ENCODE data around the gene SNX1. TPM values are rescaled to one million over a fixed set of nuclear protein-coding genes. Genes with fewer than 3 reads are reported as not detected.

The SNX1 gene
- total and polyA plus RNA-seq, 2 of the 13 experiments (the other 11 are each of a cell fraction or from before 2014, with no cell fraction given): 29.3 to 60.1 TPM

DNA sequence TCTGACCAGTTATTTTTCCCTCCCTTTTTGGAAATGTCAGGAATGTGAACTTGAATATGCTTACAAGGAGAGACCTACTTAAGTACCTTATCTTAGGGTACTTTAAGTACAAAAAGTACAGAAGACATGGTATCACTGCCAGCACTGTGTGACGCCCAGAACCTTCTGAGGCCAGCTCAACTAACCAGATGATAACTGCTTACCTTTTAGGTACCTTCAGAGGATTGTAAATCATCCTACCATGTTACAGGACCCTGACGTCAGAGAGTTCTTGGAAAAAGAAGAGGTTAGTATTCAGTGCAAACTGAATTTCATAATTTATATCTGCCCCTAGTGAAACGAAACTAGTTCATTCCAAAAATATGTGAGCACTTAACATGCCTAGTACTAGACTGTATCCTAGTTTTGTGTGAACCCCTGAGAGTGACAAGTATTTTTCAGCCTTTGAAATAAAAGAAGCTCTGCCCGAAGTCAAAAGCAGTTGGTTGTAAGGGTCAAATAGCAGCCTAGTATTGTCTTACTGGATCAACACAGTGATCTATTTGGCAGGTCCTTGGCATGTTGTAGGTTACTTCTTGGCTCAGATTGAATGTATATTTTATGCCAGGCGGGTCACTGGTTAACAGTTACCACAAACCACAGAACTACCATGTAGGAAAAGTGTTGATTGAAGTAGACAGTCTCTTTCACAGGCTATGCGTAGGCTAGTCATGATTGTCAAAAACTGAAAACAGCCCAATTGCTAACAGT lies 31.9 kb downstream of the SNX1 start:
- Histone ChIP-seq H3K27ac (ENCODE audit: extremely low read length, insufficient read depth, low read length) (no peak overlapping the region), H3K4me3 (replicated peaks in 1 of 3; ENCODE audit: insufficient read depth in 1 of 3, low read depth in 2 of 3, low read length in 3 of 3) (no peak overlapping the region), H2AFZ (ENCODE audit: low read length) (no peak overlapping the region), H3K9ac (ENCODE audit: insufficient read depth, low read depth, low read length) (no peak overlapping the region), H3K4me1 (ENCODE audit: insufficient read depth, low read length) (no peaks in the 10 kb centered on the region), H4K20me1 (ENCODE audit: insufficient read depth, low read length) (no peaks in the 10 kb centered on the region), H3K79me2 (ENCODE audit: insufficient read depth, low read length) (no peaks in the 10 kb centered on the region), H3K36me3 (replicated peaks in 1 of 2; ENCODE audit: control insufficient read depth in 1 of 2, insufficient read depth in 2 of 2, low read length in 2 of 2) (peaks cover 30 to 88% of the 10 kb centered on the region in 2 experiments), H3K9me3 (ENCODE audit: low read length) (no peaks in the 10 kb centered on the region), H3K27me3 (ENCODE audit: control insufficient read depth in 1 of 2, insufficient read depth in 2 of 2, low read length in 2 of 2) (no peaks in the 10 kb centered on the region), H3K4me2 (ENCODE audit: low read depth, low read length) (no peak overlapping the region)
- in situ Hi-C loops (cut with HindIII; ENCODE audit: extremely low pct_ligation_motif_present, low pct_unique_long_range_greater_than_20kb) (no loop called here), intact Hi-C loops (cut with micrococcal nuclease; ENCODE audit: unreplicated experiment) (no loop called here)
- ATAC-seq (no peak), DNase-seq (ENCODE audit: low spot score) (no peak), FAIRE-seq (no peak)
- WGBS (ENCODE audit: low lambda C conversion rate): 93% methylated on average over 6 of the region's 6 CpGs
- POLR2A ChIA-PET: no interaction called here
- TF ChIP-seq KLF9 (CRISPR knock-in tag; IDR thresholded peaks at IDR 0.05; ENCODE audit: low read depth) (no peak), SKI (IDR thresholded peaks at IDR 0.05; ENCODE audit: partially characterized antibody) (no peak), DPF2 (CRISPR knock-in tag; IDR thresholded peaks at IDR 0.05; ENCODE audit: borderline replicate concordance, low read depth) (no peak), ZMAT3 (CRISPR knock-in tag; conservative IDR thresholded peaks at IDR 0.05) (no peak), ZZZ3 (CRISPR knock-in tag; IDR thresholded peaks at IDR 0.05; ENCODE audit: borderline replicate concordance) (no peak), ZFAT (CRISPR knock-in tag; conservative IDR thresholded peaks at IDR 0.05) (no peak), KDM6A (CRISPR knock-in tag; IDR thresholded peaks at IDR 0.05; ENCODE audit: low read depth) (no peak)
- CTCF ChIA-PET (ENCODE audit: low intra/inter-chr PET ratio, low total read pairs): no interaction called here
- no TSS peak for BruUV-seq (replicated peaks)

DNA sequence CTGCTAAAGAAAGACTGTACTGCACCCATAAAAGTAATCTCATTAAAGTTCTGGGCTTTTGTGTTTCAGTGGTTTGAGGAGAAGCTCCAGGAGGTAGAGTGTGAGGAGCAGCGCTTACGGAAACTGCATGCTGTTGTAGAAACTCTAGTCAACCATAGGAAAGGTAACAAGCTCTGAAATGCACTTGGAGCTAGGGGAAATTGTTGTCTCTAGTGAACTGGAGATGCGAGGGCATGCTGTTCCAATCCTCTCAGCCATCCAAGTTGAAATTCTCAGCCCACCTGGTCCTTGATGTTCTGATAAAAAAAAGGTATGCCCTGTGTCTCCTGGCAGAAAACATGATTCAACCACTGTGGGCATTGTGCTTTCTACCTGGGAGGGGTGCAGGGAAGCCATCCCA lies 34.4 kb downstream of the SNX1 start:
- Histone ChIP-seq H3K27me3 (ENCODE audit: control insufficient read depth in 1 of 2, insufficient read depth in 2 of 2, low read length in 2 of 2) (no peaks in the 10 kb centered on the region), H3K4me3 (replicated peaks in 1 of 3; ENCODE audit: insufficient read depth in 1 of 3, low read depth in 2 of 3, low read length in 3 of 3) (no peak overlapping the region), H3K36me3 (replicated peaks in 1 of 2; ENCODE audit: control insufficient read depth in 1 of 2, insufficient read depth in 2 of 2, low read length in 2 of 2) (peaks cover 38 to 91% of the 10 kb centered on the region in 2 experiments), H3K4me2 (ENCODE audit: low read depth, low read length) (no peak overlapping the region), H3K79me2 (ENCODE audit: insufficient read depth, low read length) (no peaks in the 10 kb centered on the region), H3K9me3 (ENCODE audit: low read length) (no peaks in the 10 kb centered on the region), H3K27ac (ENCODE audit: extremely low read length, insufficient read depth, low read length) (no peak overlapping the region), H3K4me1 (ENCODE audit: insufficient read depth, low read length) (no peaks in the 10 kb centered on the region), H2AFZ (ENCODE audit: low read length) (no peak overlapping the region), H3K9ac (ENCODE audit: insufficient read depth, low read depth, low read length) (no peak overlapping the region), H4K20me1 (ENCODE audit: insufficient read depth, low read length) (no peaks in the 10 kb centered on the region)
- in situ Hi-C loops (cut with HindIII; ENCODE audit: extremely low pct_ligation_motif_present, low pct_unique_long_range_greater_than_20kb) (no loop called here), intact Hi-C loops (cut with micrococcal nuclease; ENCODE audit: unreplicated experiment) (no loop called here)
- CTCF ChIA-PET (ENCODE audit: low intra/inter-chr PET ratio, low total read pairs): no interaction called here
- POLR2A ChIA-PET: interaction anchor here (1.1 kb wide), 1 partner anchor 19 kb away, joined by 4 read pairs; no protein-coding TSS in a partner anchor
- 96% methylated on average over 3 of the region's 3 CpGs for WGBS (ENCODE audit: low lambda C conversion rate)
- BruUV-seq (replicated peaks): no TSS peak
- FAIRE-seq (no peak), DNase-seq (ENCODE audit: low spot score) (no peak), ATAC-seq (no peak)
- TF ChIP-seq, protein P1, sequence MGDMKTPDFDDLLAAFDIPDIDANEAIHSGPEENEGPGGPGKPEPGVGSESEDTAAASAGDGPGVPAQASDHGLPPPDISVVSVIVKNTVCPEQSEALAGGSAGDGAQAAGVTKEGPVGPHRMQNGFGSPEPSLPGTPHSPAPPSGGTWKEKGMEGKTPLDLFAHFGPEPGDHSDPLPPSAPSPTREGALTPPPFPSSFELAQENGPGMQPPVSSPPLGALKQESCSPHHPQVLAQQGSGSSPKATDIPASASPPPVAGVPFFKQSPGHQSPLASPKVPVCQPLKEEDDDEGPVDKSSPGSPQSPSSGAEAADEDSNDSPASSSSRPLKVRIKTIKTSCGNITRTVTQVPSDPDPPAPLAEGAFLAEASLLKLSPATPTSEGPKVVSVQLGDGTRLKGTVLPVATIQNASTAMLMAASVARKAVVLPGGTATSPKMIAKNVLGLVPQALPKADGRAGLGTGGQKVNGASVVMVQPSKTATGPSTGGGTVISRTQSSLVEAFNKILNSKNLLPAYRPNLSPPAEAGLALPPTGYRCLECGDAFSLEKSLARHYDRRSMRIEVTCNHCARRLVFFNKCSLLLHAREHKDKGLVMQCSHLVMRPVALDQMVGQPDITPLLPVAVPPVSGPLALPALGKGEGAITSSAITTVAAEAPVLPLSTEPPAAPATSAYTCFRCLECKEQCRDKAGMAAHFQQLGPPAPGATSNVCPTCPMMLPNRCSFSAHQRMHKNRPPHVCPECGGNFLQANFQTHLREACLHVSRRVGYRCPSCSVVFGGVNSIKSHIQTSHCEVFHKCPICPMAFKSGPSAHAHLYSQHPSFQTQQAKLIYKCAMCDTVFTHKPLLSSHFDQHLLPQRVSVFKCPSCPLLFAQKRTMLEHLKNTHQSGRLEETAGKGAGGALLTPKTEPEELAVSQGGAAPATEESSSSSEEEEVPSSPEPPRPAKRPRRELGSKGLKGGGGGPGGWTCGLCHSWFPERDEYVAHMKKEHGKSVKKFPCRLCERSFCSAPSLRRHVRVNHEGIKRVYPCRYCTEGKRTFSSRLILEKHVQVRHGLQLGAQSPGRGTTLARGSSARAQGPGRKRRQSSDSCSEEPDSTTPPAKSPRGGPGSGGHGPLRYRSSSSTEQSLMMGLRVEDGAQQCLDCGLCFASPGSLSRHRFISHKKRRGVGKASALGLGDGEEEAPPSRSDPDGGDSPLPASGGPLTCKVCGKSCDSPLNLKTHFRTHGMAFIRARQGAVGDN (CRISPR knock-in tag; IDR thresholded peaks at IDR 0.05): no peak
- TF ChIP-seq, protein P2, sequence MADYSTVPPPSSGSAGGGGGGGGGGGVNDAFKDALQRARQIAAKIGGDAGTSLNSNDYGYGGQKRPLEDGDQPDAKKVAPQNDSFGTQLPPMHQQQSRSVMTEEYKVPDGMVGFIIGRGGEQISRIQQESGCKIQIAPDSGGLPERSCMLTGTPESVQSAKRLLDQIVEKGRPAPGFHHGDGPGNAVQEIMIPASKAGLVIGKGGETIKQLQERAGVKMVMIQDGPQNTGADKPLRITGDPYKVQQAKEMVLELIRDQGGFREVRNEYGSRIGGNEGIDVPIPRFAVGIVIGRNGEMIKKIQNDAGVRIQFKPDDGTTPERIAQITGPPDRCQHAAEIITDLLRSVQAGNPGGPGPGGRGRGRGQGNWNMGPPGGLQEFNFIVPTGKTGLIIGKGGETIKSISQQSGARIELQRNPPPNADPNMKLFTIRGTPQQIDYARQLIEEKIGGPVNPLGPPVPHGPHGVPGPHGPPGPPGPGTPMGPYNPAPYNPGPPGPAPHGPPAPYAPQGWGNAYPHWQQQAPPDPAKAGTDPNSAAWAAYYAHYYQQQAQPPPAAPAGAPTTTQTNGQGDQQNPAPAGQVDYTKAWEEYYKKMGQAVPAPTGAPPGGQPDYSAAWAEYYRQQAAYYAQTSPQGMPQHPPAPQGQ (CRISPR knock-in tag; IDR thresholded peaks at IDR 0.05; ENCODE audit: borderline replicate concordance): no peak
- no peak for TF ChIP-seq SRSF1 (optimal IDR thresholded peaks at IDR 0.05; ENCODE audit: low read depth, low read length)
- TF ChIP-seq, protein P3, sequence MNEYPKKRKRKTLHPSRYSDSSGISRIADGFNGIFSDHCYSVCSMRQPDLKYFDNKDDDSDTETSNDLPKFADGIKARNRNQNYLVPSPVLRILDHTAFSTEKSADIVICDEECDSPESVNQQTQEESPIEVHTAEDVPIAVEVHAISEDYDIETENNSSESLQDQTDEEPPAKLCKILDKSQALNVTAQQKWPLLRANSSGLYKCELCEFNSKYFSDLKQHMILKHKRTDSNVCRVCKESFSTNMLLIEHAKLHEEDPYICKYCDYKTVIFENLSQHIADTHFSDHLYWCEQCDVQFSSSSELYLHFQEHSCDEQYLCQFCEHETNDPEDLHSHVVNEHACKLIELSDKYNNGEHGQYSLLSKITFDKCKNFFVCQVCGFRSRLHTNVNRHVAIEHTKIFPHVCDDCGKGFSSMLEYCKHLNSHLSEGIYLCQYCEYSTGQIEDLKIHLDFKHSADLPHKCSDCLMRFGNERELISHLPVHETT (CRISPR knock-in tag; conservative IDR thresholded peaks at IDR 0.05): no peak

Data from HepG2 (cell line).